KMS-11 (cell line): ENCODE data around the gene CDC27.

Experiments
- H2AFZ ChIP-seq: fragments of 200-600 bp; sonication (generic); 2 replicates; pipeline ENCODE4 v1.6.1; 2016; ENCODE audit warnings: antibody characterized with exemption, mixed run types, low read depth
- H3K27ac ChIP-seq: fragments of 200-600 bp; sonication (generic); 2 replicates; pipeline ENCODE4 v1.6.1; 2016; ENCODE audit warnings: mild to moderate bottlenecking, mixed run types
- H3K27me3 ChIP-seq: fragments of 200-600 bp; sonication (generic); 2 replicates; pipeline ENCODE4 v1.6.1; 2017; ENCODE audit warnings: mild to moderate bottlenecking, low read depth, mixed run types, moderate library complexity; ENCODE audit not compliant: insufficient read depth
- H3K36me3 ChIP-seq: fragments of 200-600 bp; sonication (generic); 2 replicates; pipeline ENCODE4 v1.6.1; 2017; ENCODE audit warnings: mild to moderate bottlenecking, mixed run types; ENCODE audit not compliant: insufficient read depth
- H3K4me1 ChIP-seq: fragments of 200-600 bp; sonication (generic); 2 replicates; pipeline ENCODE4 v1.6.1; 2016; ENCODE audit warnings: mild to moderate bottlenecking, low read depth, mixed run types; ENCODE audit not compliant: poor library complexity, severe bottlenecking
- H3K4me2 ChIP-seq: fragments of 200-600 bp; sonication (generic); 2 replicates; pipeline ENCODE4 v1.7.0; 2016; ENCODE audit warnings: mild to moderate bottlenecking, mixed run types
- H3K4me3 ChIP-seq: fragments of 200-600 bp; sonication (generic); IDR thresholded peaks from 2 replicates; pipeline ENCODE4 v1.6.1; 2017; ENCODE audit warnings: low read depth, low read length, mixed read lengths; ENCODE audit not compliant: insufficient read depth
- H3K79me2 ChIP-seq: fragments of 200-600 bp; sonication (generic); 2 replicates; pipeline ENCODE4 v1.6.1; 2016; ENCODE audit warnings: low read depth, mixed run types; ENCODE audit not compliant: insufficient read depth
- H3K9ac ChIP-seq: fragments of 200-600 bp; sonication (generic); 2 replicates; pipeline ENCODE4 v1.6.1; 2016; ENCODE audit warnings: mild to moderate bottlenecking, mixed run types
- H4K20me1 ChIP-seq: fragments of 200-600 bp; sonication (generic); 2 replicates; pipeline ENCODE4 v1.6.1; 2016; ENCODE audit warnings: mild to moderate bottlenecking, mixed run types; ENCODE audit not compliant: insufficient read depth
- TF ChIP-seq, protein P1 (sequence below): fragments of 200-600 bp; sonication (generic); conservative IDR thresholded peaks from 2 replicates; pipeline ENCODE4 v1.6.1; 2017; ENCODE audit warnings: low read depth, mild to moderate bottlenecking, antibody characterized with exemption, low read length, moderate library complexity, mixed read lengths

Gene CDC27

GRCh38 chr17:47188876-47189731 is at the start of gene CDC27:
TSS of gene CDC27 (minus strand) at chr17:47189295. CDS start at chr17:47189172, 123 bp downstream.
- peak within 1 kb of the TSS; percentile 89 for H3K27ac ChIP-seq
- peak within 1 kb of the TSS; percentile 96 for H3K4me2 ChIP-seq
- peaks cover 49% of the 10 kb centered on the region for H3K79me2 ChIP-seq

GRCh38 chr17:47238321-47239010 is 49.4 kb upstream of the CDC27 start:
- no peaks in the 10 kb centered on the region for H3K36me3 ChIP-seq
- no peak overlapping the region for H3K27ac ChIP-seq
- no peak overlapping the region for H2AFZ ChIP-seq
- TF ChIP-seq, protein P1, sequence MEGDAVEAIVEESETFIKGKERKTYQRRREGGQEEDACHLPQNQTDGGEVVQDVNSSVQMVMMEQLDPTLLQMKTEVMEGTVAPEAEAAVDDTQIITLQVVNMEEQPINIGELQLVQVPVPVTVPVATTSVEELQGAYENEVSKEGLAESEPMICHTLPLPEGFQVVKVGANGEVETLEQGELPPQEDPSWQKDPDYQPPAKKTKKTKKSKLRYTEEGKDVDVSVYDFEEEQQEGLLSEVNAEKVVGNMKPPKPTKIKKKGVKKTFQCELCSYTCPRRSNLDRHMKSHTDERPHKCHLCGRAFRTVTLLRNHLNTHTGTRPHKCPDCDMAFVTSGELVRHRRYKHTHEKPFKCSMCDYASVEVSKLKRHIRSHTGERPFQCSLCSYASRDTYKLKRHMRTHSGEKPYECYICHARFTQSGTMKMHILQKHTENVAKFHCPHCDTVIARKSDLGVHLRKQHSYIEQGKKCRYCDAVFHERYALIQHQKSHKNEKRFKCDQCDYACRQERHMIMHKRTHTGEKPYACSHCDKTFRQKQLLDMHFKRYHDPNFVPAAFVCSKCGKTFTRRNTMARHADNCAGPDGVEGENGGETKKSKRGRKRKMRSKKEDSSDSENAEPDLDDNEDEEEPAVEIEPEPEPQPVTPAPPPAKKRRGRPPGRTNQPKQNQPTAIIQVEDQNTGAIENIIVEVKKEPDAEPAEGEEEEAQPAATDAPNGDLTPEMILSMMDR: no peak
- H3K79me2 ChIP-seq: no peaks in the 10 kb centered on the region
- H3K4me2 ChIP-seq: no peak overlapping the region
- no peaks in the 10 kb centered on the region for H3K27me3 ChIP-seq
- no peaks in the 10 kb centered on the region for H4K20me1 ChIP-seq
- peaks cover 17% of the 10 kb centered on the region for H3K4me1 ChIP-seq
- H3K4me3 ChIP-seq: no peak overlapping the region
- H3K9ac ChIP-seq: no peak overlapping the region

More at GRCh38 chr17:47188876-47189731, at the start of gene CDC27:
- peaks cover 73% of the 10 kb centered on the region for H3K4me1 ChIP-seq
- H3K4me3 ChIP-seq: no peak within 1 kb of the TSS
- H3K9ac ChIP-seq: peak within 1 kb of the TSS; percentile 91
- no peaks in the 10 kb centered on the region; the same call in 1 of the 2 replicates for H4K20me1 ChIP-seq
- H3K36me3 ChIP-seq: no peaks in the 10 kb centered on the region
- no peaks in the 10 kb centered on the region for H3K27me3 ChIP-seq
- TF ChIP-seq, protein P1: no peak
- peak within 1 kb of the TSS; percentile 67 for H2AFZ ChIP-seq

DNA sequence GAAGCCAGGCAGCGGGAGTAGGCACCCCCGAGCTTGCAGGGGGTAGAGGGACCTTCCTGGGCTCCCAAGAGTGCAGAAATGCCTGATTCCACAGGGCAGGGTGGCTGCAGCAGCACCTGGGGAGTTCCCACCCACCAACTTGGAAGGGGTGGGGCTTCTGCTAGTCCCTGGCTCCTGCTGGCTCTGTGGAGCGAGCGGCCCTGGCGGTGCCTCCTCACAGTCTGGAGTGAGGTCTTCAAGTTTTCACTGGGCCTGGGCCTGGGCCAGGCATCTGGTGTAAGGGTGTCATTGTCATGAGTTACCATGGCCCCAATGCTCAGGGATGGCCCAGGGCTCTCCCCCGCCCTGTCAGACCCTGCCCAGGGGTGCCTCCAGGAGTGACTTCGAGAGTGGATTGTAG is 48.7 kb upstream of the CDC27 start:
- no peak overlapping the region for H3K4me3 ChIP-seq
- no peaks in the 10 kb centered on the region for H3K27me3 ChIP-seq
- no peak overlapping the region for H3K27ac ChIP-seq
- no peaks in the 10 kb centered on the region for H3K79me2 ChIP-seq
- TF ChIP-seq, protein P1: no peak
- no peak overlapping the region for H2AFZ ChIP-seq
- no peak overlapping the region for H3K9ac ChIP-seq
- peaks cover 17% of the 10 kb centered on the region for H3K4me1 ChIP-seq
- H3K36me3 ChIP-seq: no peaks in the 10 kb centered on the region
- no peaks in the 10 kb centered on the region for H4K20me1 ChIP-seq
- no peak overlapping the region for H3K4me2 ChIP-seq

DNA sequence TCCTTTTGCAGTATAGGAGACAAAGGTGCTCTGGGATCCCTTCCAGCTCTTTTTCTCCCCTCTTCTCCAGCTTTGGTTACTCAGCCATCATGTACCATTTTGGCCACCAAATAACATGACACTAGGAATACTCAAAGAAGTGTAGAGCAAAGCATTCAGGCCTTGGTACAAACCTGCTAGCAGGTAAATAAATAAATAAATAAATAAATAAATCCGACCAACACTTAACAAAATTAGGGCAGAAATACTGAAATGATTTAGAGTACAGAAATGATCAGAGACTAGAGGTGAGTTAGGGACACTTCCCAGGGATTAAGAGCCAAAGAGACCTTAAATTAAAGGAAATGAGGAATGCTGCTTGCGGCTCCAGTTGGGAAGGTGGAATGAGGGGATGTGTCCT is 46.8 kb upstream of the CDC27 start:
- peaks cover 21% of the 10 kb centered on the region for H3K4me1 ChIP-seq
- H4K20me1 ChIP-seq: no peaks in the 10 kb centered on the region
- H3K79me2 ChIP-seq: no peaks in the 10 kb centered on the region
- H3K4me3 ChIP-seq: no peak overlapping the region
- H2AFZ ChIP-seq: no peak overlapping the region
- H3K9ac ChIP-seq: no peak overlapping the region
- no peaks in the 10 kb centered on the region for H3K27me3 ChIP-seq
- no peaks in the 10 kb centered on the region for H3K36me3 ChIP-seq
- no peak overlapping the region for H3K27ac ChIP-seq
- no peak overlapping the region for H3K4me2 ChIP-seq
- TF ChIP-seq, protein P1: no peak
